Sigmoid colon (tissue), 4 donors: Measurements from ENCODE around the gene ERCC8.

Source experiments
- CTCF ChIP-seq, 4 experiments: fragments of 450-650 bp in 3 of 4; fragments of 200-600 bp in 1 of 4; IDR thresholded peaks; one replicate each; pipeline ENCODE4 v1.5.1; 2016 to 2019; ENCODE audit warnings: antibody characterized with exemption in 4 of 4, mild to moderate bottlenecking in 3 of 4, moderate library complexity in 2 of 4
- POLR2A ChIP-seq, 2 donors: fragments of 450-650 bp; IDR thresholded peaks; one replicate each; pipeline ENCODE4 v1.6.1; 2016; ENCODE audit warnings: antibody characterized with exemption in 2 of 2, mild to moderate bottlenecking in 2 of 2, moderate library complexity in 2 of 2
- POLR2AphosphoS5 ChIP-seq, 4 donors: sonication (generic); formaldehyde crosslinking; IDR thresholded peaks; one replicate each; pipeline ENCODE4 v1.6.1; 2017; ENCODE audit warnings: antibody characterized with exemption in 4 of 4

DNA sequence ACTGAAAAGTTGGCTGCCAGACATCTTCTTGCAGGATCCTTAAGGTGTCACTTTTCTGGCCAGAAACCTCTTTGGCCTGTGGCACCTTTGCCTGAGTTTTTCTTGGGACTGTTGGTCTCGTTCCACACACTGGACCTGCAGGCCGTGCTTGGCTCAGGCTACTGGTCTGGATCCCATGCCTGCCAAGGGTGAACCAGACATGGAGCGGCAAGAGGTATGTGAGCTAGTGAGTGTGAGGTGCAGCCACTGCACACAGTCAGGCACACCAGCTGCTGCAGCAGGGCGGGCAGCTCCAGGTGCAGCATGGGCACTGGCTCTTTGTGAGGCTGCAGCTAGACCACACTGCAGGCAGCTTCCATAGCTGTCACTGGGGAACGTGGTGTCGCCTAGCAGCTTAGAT lies 48.0 kb upstream of the ERCC8 start:
- TF ChIP-seq CTCF (IDR thresholded peaks at IDR 0.05) = no peak
- TF ChIP-seq POLR2A (IDR thresholded peaks at IDR 0.05) = no peak
- no peak for TF ChIP-seq POLR2AphosphoS5 (IDR thresholded peaks at IDR 0.05)
